Neural progenitor cell (in vitro differentiated cells): Measurements from ENCODE around the gene PYGM. TPM values are rescaled to one million over a fixed set of nuclear protein-coding genes. Genes with fewer than 3 reads are reported as not detected.

Source experiments
- DNase-seq: peaks from one replicate; pipeline ENCODE4 v3.0.0-alpha.2; 2016; ENCODE audit warnings: low spot score
- H2AFZ ChIP-seq: fragments of 200-600 bp; sonication (generic); replicated peaks from 2 replicates; pipeline ENCODE4 v1.6.1; 2016; ENCODE audit warnings: antibody characterized with exemption
- H3F3A ChIP-seq: fragments of 200-600 bp; sonication (generic); 2 replicates; pipeline ENCODE4 v1.6.1; 2016; ENCODE audit warnings: antibody characterized with exemption, low read depth
- H3K27ac ChIP-seq: fragments of 200-600 bp; sonication (generic); 2 replicates; pipeline ENCODE4 v1.5.1; 2016; ENCODE audit warnings: mild to moderate bottlenecking
- H3K27me3 ChIP-seq: fragments of 200-600 bp; sonication (generic); 2 replicates; pipeline ENCODE4 v1.6.1; 2016; ENCODE audit warnings: mild to moderate bottlenecking, moderate library complexity
- H3K36me3 ChIP-seq: fragments of 200-600 bp; sonication (generic); 2 replicates; pipeline ENCODE4 v1.5.1; 2016
- H3K4me1 ChIP-seq: fragments of 200-600 bp; sonication (generic); 2 replicates; pipeline ENCODE4 v1.6.1; 2016; ENCODE audit warnings: mixed run types
- H3K4me2 ChIP-seq: fragments of 200-600 bp; sonication (generic); 2 replicates; pipeline ENCODE4 v1.6.1; 2016
- H3K4me3 ChIP-seq: fragments of 200-600 bp; sonication (generic); 2 replicates; pipeline ENCODE4 v1.5.1; 2016
- H3K79me2 ChIP-seq: fragments of 200-600 bp; sonication (generic); 2 replicates; pipeline ENCODE4 v1.6.1; 2016; ENCODE audit warnings: low read depth
- H3K9ac ChIP-seq: fragments of 200-600 bp; sonication (generic); 2 replicates; pipeline ENCODE4 v1.6.1; 2016
- H3K9me3 ChIP-seq: fragments of 200-600 bp; sonication (generic); 2 replicates; pipeline ENCODE4 v1.5.1; 2016; ENCODE audit warnings: low read depth
- H4K20me1 ChIP-seq: fragments of 200-600 bp; sonication (generic); 2 replicates; pipeline ENCODE4 v1.6.1; 2016; ENCODE audit warnings: low read depth
- H3K27ac Mint-ChIP-seq: 3 replicates; pipeline ENCODE4 v1.8.0; 2021; ENCODE audit warnings: mixed read lengths
- H3K27me3 Mint-ChIP-seq: 2 replicates; pipeline ENCODE4 v1.8.0; 2022; ENCODE audit warnings: low read depth, mild to moderate bottlenecking, inconsistent platforms, moderate library complexity, mixed read lengths; ENCODE audit not compliant: insufficient read depth
- H3K36me3 Mint-ChIP-seq: 3 replicates; pipeline ENCODE4 v1.8.0; 2021; ENCODE audit warnings: mixed read lengths
- H3K4me1 Mint-ChIP-seq: 3 replicates; pipeline ENCODE4 v1.8.0; 2021; ENCODE audit warnings: mixed read lengths
- H3K4me3 Mint-ChIP-seq: 3 replicates; pipeline ENCODE4 v1.8.0; 2021; ENCODE audit warnings: mild to moderate bottlenecking, moderate library complexity, mixed read lengths
- H3K9me3 Mint-ChIP-seq: 3 replicates; pipeline ENCODE4 v1.8.0; 2020; ENCODE audit warnings: mixed read lengths
- CTCF ChIP-seq: fragments of 200-600 bp; sonication (generic); IDR thresholded peaks from 2 replicates; pipeline ENCODE4 v1.5.1; 2017; ENCODE audit warnings: antibody characterized with exemption, mild to moderate bottlenecking
- EZH2 ChIP-seq: fragments of 200-600 bp; sonication (generic); IDR thresholded peaks from 2 replicates; pipeline ENCODE4 v1.6.1; 2017; ENCODE audit warnings: antibody characterized with exemption, mild to moderate bottlenecking, moderate library complexity
- EZH2phosphoT487 ChIP-seq: fragments of 200-600 bp; sonication (generic); IDR thresholded peaks from 2 replicates; pipeline ENCODE4 v1.6.1; 2017; ENCODE audit warnings: antibody characterized with exemption
- total RNA-seq: library from RNA; depleted of rRNA; stranded (reverse); fragments of >200 nt; gene quantifications from 2 replicates; pipeline ENCODE4 v1.2.3, GENCODE V29; 2015; ENCODE audit warnings: low replicate concordance

PYGM gene
- total RNA-seq, 1 donor from 2014 or later: 1.4 TPM

- H3K4me1 Mint-ChIP-seq: peaks cover 44% of the 10 kb centered on the region
- no peak for TF ChIP-seq CTCF
- no peak for TF ChIP-seq EZH2
- TF ChIP-seq EZH2phosphoT487: no peak
- no peak overlapping the region for H3K27ac ChIP-seq
Observed at GRCh38 chr11:64757549-64758329, 2.0 kb downstream of the PYGM start.

GRCh38 chr11:64755681-64756361 lies 4.0 kb downstream of the PYGM start:
- Histone ChIP-seq H3K4me1 (peaks cover 18% of the 10 kb centered on the region), H3K36me3 (no peaks in the 10 kb centered on the region), H3K9ac (no peak overlapping the region), H3K27me3 (no peaks in the 10 kb centered on the region), H3K9me3 (no peaks in the 10 kb centered on the region), H3K27ac (no peak overlapping the region), H3K4me2 (no peak overlapping the region), H3K4me3 (no peak overlapping the region), H4K20me1 (peaks cover 9% of the 10 kb centered on the region), H3K79me2 (no peaks in the 10 kb centered on the region), H3F3A (peaks cover 16% of the 10 kb centered on the region), H2AFZ (no peak overlapping the region)
- no peak for DNase-seq
- Mint-ChIP-seq H3K4me3 (no peak overlapping the region), H3K27ac (no peak overlapping the region), H3K27me3 (peaks cover 16% of the 10 kb centered on the region), H3K9me3 (no peaks in the 10 kb centered on the region), H3K36me3 (no peaks in the 10 kb centered on the region), H3K4me1 (peaks cover 30% of the 10 kb centered on the region)
- TF ChIP-seq CTCF (no peak), EZH2 (no peak), EZH2phosphoT487 (no peak)

More at GRCh38 chr11:64757549-64758329, 2.0 kb downstream of the PYGM start:
- no peaks in the 10 kb centered on the region for H3K79me2 ChIP-seq
- no peaks in the 10 kb centered on the region for H3K9me3 ChIP-seq
- H3F3A ChIP-seq: peaks cover 34% of the 10 kb centered on the region
- H3K9ac ChIP-seq: no peak overlapping the region
- H3K27ac Mint-ChIP-seq: peak overlapping the region; percentile 57
- peaks cover 24% of the 10 kb centered on the region for H3K4me1 ChIP-seq
- no peaks in the 10 kb centered on the region for H3K9me3 Mint-ChIP-seq
- H3K4me3 Mint-ChIP-seq: no peak overlapping the region
- no peak overlapping the region for H2AFZ ChIP-seq
- no peak for DNase-seq
- H3K27me3 ChIP-seq: no peaks in the 10 kb centered on the region
- peaks cover 28% of the 10 kb centered on the region for H4K20me1 ChIP-seq
- no peaks in the 10 kb centered on the region for H3K36me3 ChIP-seq
- H3K27me3 Mint-ChIP-seq: peaks cover 23% of the 10 kb centered on the region
- no peak overlapping the region for H3K4me2 ChIP-seq
- H3K36me3 Mint-ChIP-seq: peaks cover 7% of the 10 kb centered on the region
- H3K4me3 ChIP-seq: no peak overlapping the region

- Histone ChIP-seq H4K20me1 (peaks cover 1% of the 10 kb centered on the region), H3F3A (peaks cover 9% of the 10 kb centered on the region), H3K79me2 (no peaks in the 10 kb centered on the region), H3K27ac (no peak overlapping the region), H2AFZ (no peak overlapping the region), H3K4me1 (peaks cover 10% of the 10 kb centered on the region), H3K27me3 (no peaks in the 10 kb centered on the region), H3K36me3 (no peaks in the 10 kb centered on the region), H3K9me3 (no peaks in the 10 kb centered on the region), H3K4me3 (no peak overlapping the region), H3K9ac (no peak overlapping the region), H3K4me2 (no peak overlapping the region)
- TF ChIP-seq CTCF: no peak
- no peak for TF ChIP-seq EZH2phosphoT487
- TF ChIP-seq EZH2: no peak
- no peak overlapping the region for H3K27ac Mint-ChIP-seq
- no peaks in the 10 kb centered on the region for H3K36me3 Mint-ChIP-seq
- peaks cover 15% of the 10 kb centered on the region for H3K27me3 Mint-ChIP-seq
- no peak overlapping the region for H3K4me3 Mint-ChIP-seq
- H3K4me1 Mint-ChIP-seq: peaks cover 23% of the 10 kb centered on the region
- no peaks in the 10 kb centered on the region for H3K9me3 Mint-ChIP-seq
- no peak for DNase-seq
Observed at GRCh38 chr11:64754919-64755662, 4.7 kb downstream of the PYGM start.
